ENCODE measurements around the gene CDH4. TPM values are rescaled to one million over a fixed set of nuclear protein-coding genes. Genes with fewer than 3 reads are reported as not detected.

CDH4 gene
- total and polyA plus RNA-seq, 2 donors (not counting 3 experiments of a cell fraction or from before 2014, with no cell fraction given), result 0.17 to 0.51 TPM

- Histone ChIP-seq H3K79me2 (ENCODE audit: control insufficient read depth, insufficient read depth, low read length) (no peaks in the 10 kb centered on the region), H3K9ac (replicated peaks; ENCODE audit: extremely low read depth, insufficient read depth, low read length) (no peak overlapping the region), H3K4me2 (ENCODE audit: insufficient read depth, low read length) (no peak overlapping the region), H3K9me1 (replicated peaks; ENCODE audit: control insufficient read depth, extremely low read depth, insufficient read depth, low read length) (no peaks in the 10 kb centered on the region), H3K9me3 (replicated peaks; ENCODE audit: control insufficient read depth, insufficient read depth, low read length) (peaks cover 4% of the 10 kb centered on the region), H3K27me3 (ENCODE audit: control insufficient read depth in 2 of 2, insufficient read depth in 2 of 2, low read length in 2 of 2) (no peaks in the 10 kb centered on the region), H3K4me3 (replicated peaks in 1 of 3; ENCODE audit: insufficient read depth in 1 of 3, low read depth in 1 of 3, low read length in 3 of 3) (no peak overlapping the region), H3K36me3 (ENCODE audit: control insufficient read depth in 2 of 2, extremely low read depth in 1 of 2, insufficient read depth in 2 of 2, low read length in 2 of 2) (no peaks in the 10 kb centered on the region), H3K4me1 (ENCODE audit: control insufficient read depth, extremely low read depth, insufficient read depth, low read length) (no peaks in the 10 kb centered on the region), H4K20me1 (replicated peaks; ENCODE audit: control insufficient read depth, extremely low read depth, insufficient read depth, low read length) (no peaks in the 10 kb centered on the region), H3K27ac (ENCODE audit: insufficient read depth, low read depth, low read length) (no peak overlapping the region), H2AFZ (ENCODE audit: low read depth, low read length) (no peak overlapping the region)
- DNase-seq (ENCODE audit: low read depth, low spot score), result no peak
- intact Hi-C loops (cut with micrococcal nuclease), result no loop called here
- no TSS peak for BruUV-seq (replicated peaks)
- POLR2A ChIA-PET, result no interaction called here
- CTCF ChIA-PET, result no interaction called here
- dilution Hi-C loops (cut with MboI; ENCODE audit: extremely low pct_ligation_motif_present, low sequenced_read_pairs), result no loop called here
- no peak for TF ChIP-seq MYC (IDR thresholded peaks at IDR 0.05; ENCODE audit: low read depth, low read length)
- no peak for TF ChIP-seq POLR2A (IDR thresholded peaks at IDR 0.05; ENCODE audit: low read depth, low read length)
- TF ChIP-seq, protein P1, sequence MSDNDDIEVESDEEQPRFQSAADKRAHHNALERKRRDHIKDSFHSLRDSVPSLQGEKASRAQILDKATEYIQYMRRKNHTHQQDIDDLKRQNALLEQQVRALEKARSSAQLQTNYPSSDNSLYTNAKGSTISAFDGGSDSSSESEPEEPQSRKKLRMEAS (IDR thresholded peaks at IDR 0.05; ENCODE audit: insufficient read depth, insufficient read length), result no peak
- TF ChIP-seq JUN (IDR thresholded peaks at IDR 0.05; ENCODE audit: borderline replicate concordance, insufficient read depth, insufficient read length, low read depth), result no peak
- FAIRE-seq, result no peak
Measured at GRCh38 chr20:61674688-61675087, 422.6 kb downstream of the CDH4 start.

GRCh38 chr20:61677928-61678327 lies 425.9 kb downstream of the CDH4 start:
- ChIA-PET POLR2A (no interaction called here), CTCF (no interaction called here)
- Histone ChIP-seq H3K36me3 (ENCODE audit: control insufficient read depth in 2 of 2, extremely low read depth in 1 of 2, insufficient read depth in 2 of 2, low read length in 2 of 2) (no peaks in the 10 kb centered on the region), H3K4me2 (ENCODE audit: insufficient read depth, low read length) (no peak overlapping the region), H2AFZ (ENCODE audit: low read depth, low read length) (no peak overlapping the region), H3K79me2 (ENCODE audit: control insufficient read depth, insufficient read depth, low read length) (no peaks in the 10 kb centered on the region), H3K9me1 (replicated peaks; ENCODE audit: control insufficient read depth, extremely low read depth, insufficient read depth, low read length) (no peaks in the 10 kb centered on the region), H3K27ac (ENCODE audit: insufficient read depth, low read depth, low read length) (no peak overlapping the region), H3K9me3 (replicated peaks; ENCODE audit: control insufficient read depth, insufficient read depth, low read length) (peaks cover 8% of the 10 kb centered on the region), H3K9ac (replicated peaks; ENCODE audit: extremely low read depth, insufficient read depth, low read length) (no peak overlapping the region), H3K4me3 (replicated peaks in 1 of 3; ENCODE audit: insufficient read depth in 1 of 3, low read depth in 1 of 3, low read length in 3 of 3) (no peak overlapping the region), H4K20me1 (replicated peaks; ENCODE audit: control insufficient read depth, extremely low read depth, insufficient read depth, low read length) (no peaks in the 10 kb centered on the region), H3K4me1 (ENCODE audit: control insufficient read depth, extremely low read depth, insufficient read depth, low read length) (no peaks in the 10 kb centered on the region), H3K27me3 (ENCODE audit: control insufficient read depth in 2 of 2, insufficient read depth in 2 of 2, low read length in 2 of 2) (no peaks in the 10 kb centered on the region)
- dilution Hi-C loops (cut with MboI; ENCODE audit: extremely low pct_ligation_motif_present, low sequenced_read_pairs) (no loop called here), intact Hi-C loops (cut with micrococcal nuclease) (no loop called here)
- TF ChIP-seq, protein P1 (IDR thresholded peaks at IDR 0.05; ENCODE audit: insufficient read depth, insufficient read length), result no peak
- TF ChIP-seq MYC (IDR thresholded peaks at IDR 0.05; ENCODE audit: low read depth, low read length) (no peak), POLR2A (IDR thresholded peaks at IDR 0.05; ENCODE audit: low read depth, low read length) (no peak), FOS (IDR thresholded peaks at IDR 0.05; ENCODE audit: borderline replicate concordance, insufficient read depth, low read length) (no peak), EZH2 (IDR thresholded peaks at IDR 0.05; ENCODE audit: borderline replicate concordance, low read depth, low read length, severe bottlenecking) (no peak), GATA2 (IDR thresholded peaks at IDR 0.05; ENCODE audit: insufficient read depth, insufficient read length, low read depth, low read length) (no peak), POLR2AphosphoS5 (IDR thresholded peaks at IDR 0.05; ENCODE audit: insufficient read depth, low read depth, low read length) (no peak), CTCF (IDR thresholded peaks at IDR 0.05; ENCODE audit: extremely low read depth in 1 of 2, insufficient read depth in 1 of 2, low read depth in 1 of 2, low read length in 2 of 2) (no peak), JUN (IDR thresholded peaks at IDR 0.05; ENCODE audit: borderline replicate concordance, insufficient read depth, insufficient read length, low read depth) (no peak)
- no TSS peak for BruUV-seq (replicated peaks)
- DNase-seq (ENCODE audit: low read depth, low spot score), result no peak
- FAIRE-seq, result no peak

All from endothelial cell of umbilical vein (primary cell).